ENCODE data around the gene MROH2A. TPM values are rescaled to one million over a fixed set of nuclear protein-coding genes. Genes with fewer than 3 reads are reported as not detected.

MROH2A gene
- total and polyA plus RNA-seq, 9 of the 15 experiments (the other 6 are each of a cell fraction or from before 2014, with no cell fraction given) = 0.03 TPM; not detected in 8

GRCh38 chr2:233803292-233803911, 25.3 kb downstream of the MROH2A start:
- Histone ChIP-seq H3K9ac (ENCODE audit: insufficient read depth in 1 of 2, low read depth in 2 of 2, low read length in 2 of 2) (no peak overlapping the region), H3K9me3 (replicated peaks; ENCODE audit: control insufficient read depth, insufficient read depth, low read depth, low read length) (no peaks in the 10 kb centered on the region), H3K27me3 (ENCODE audit: control insufficient read depth in 2 of 2, insufficient read depth in 2 of 2, low read length in 2 of 2) (peaks cover 0 to 18% of the 10 kb centered on the region in 2 experiments; a peak in 2 of 5 replicates), H3K79me2 (ENCODE audit: control insufficient read depth, insufficient read depth, low read length) (no peaks in the 10 kb centered on the region), H3K36me3 (ENCODE audit: control insufficient read depth, insufficient read depth, low read length) (no peaks in the 10 kb centered on the region), H3K4me1 (replicated peaks in 1 of 2; ENCODE audit: control insufficient read depth in 2 of 2, insufficient read depth in 2 of 2, low read length in 2 of 2) (no peaks in the 10 kb centered on the region; a peak in 1 of 5 replicates), H3K27ac (ENCODE audit: extremely low read depth, low read depth, low read length) (no peak overlapping the region), H4K20me1 (replicated peaks; ENCODE audit: control insufficient read depth, insufficient read depth, low read length) (no peaks in the 10 kb centered on the region), H3K4me2 (ENCODE audit: insufficient read depth, low read length) (no peak overlapping the region), H3K4me3 (no peak overlapping the region), H2AFZ (ENCODE audit: low read depth, low read length) (no peak overlapping the region), H3K9me1 (ENCODE audit: control insufficient read depth, insufficient read depth, low read length) (no peaks in the 10 kb centered on the region)
- DNase-seq (ENCODE audit: extremely low read depth in 1 of 4, low spot score in 3 of 4) (no peak), ATAC-seq (no peak), FAIRE-seq (no peak)
- ChIA-PET POLR2A (no interaction called here), CTCF (ENCODE audit: low intra/inter-chr PET ratio) (no interaction called here)
- intact Hi-C loops (cut with micrococcal nuclease) = no loop called here
- 0% methylated on average over 1 of the region's 2 CpGs for WGBS (ENCODE audit: insufficient coverage, low coverage, missing lambda C conversion rate)
- TF ChIP-seq ZNF133 (CRISPR knock-in tag; IDR thresholded peaks at IDR 0.05) = no peak
- TF ChIP-seq CBFA2T3 (IDR thresholded peaks at IDR 0.05) = no peak
- TF ChIP-seq RBM25 (IDR thresholded peaks at IDR 0.05; ENCODE audit: low read depth, low read length, severe bottlenecking) = no peak
- no peak for TF ChIP-seq GATAD2A (IDR thresholded peaks at IDR 0.05)
- no peak for TF ChIP-seq CC2D1A (IDR thresholded peaks at IDR 0.05)
- TF ChIP-seq KAT2B (IDR thresholded peaks at IDR 0.05; ENCODE audit: low read depth, low read length) = no peak
- no peak for TF ChIP-seq LCOR (CRISPR knock-in tag; IDR thresholded peaks at IDR 0.05)
- no peak for TF ChIP-seq FOXM1 (IDR thresholded peaks at IDR 0.05; ENCODE audit: low read depth)
- TF ChIP-seq FOXM1 (CRISPR knock-in tag; IDR thresholded peaks at IDR 0.05; ENCODE audit: low read depth) = no peak
- no peak for TF ChIP-seq PRDM10 (IDR thresholded peaks at IDR 0.05; ENCODE audit: partially characterized antibody)
- TF ChIP-seq BRCA1 (IDR thresholded peaks at IDR 0.05) = no peak
- TF ChIP-seq BRCA1 (CRISPR knock-in tag; IDR thresholded peaks at IDR 0.05) = no peak
- no peak for TF ChIP-seq PBX2 (CRISPR knock-in tag; IDR thresholded peaks at IDR 0.05; ENCODE audit: low read depth)
- no peak for TF ChIP-seq PBX2 (tag; conservative IDR thresholded peaks at IDR 0.05; ENCODE audit: low read depth)
- no peak for TF ChIP-seq KDM4B (IDR thresholded peaks at IDR 0.05; ENCODE audit: borderline replicate concordance in 2 of 2, low read depth in 1 of 2)
- TF ChIP-seq NFXL1 (CRISPR knock-in tag; IDR thresholded peaks at IDR 0.05) = no peak
- no TSS peak for BruUV-seq (replicated peaks)
- in situ Hi-C loops (cut with MboI) = no loop called here
